Right lobe of liver (tissue), 4 donors: Measurements from ENCODE around the gene ETFDH.
A peak's percentile ranks its signal among the peaks of the same experiment; 100 is the strongest.

Experiments
- POLR2A ChIP-seq: fragments of 450-650 bp; IDR thresholded peaks from one replicate; pipeline ENCODE4 v1.6.1; 2017; ENCODE audit warnings: antibody characterized with exemption, mild to moderate bottlenecking
- TF ChIP-seq, protein P1 (sequence below), 4 donors: fragments of 200-600 bp in 3 of 4; fragments of 450-650 bp in 1 of 4; IDR thresholded peaks; one replicate each; pipeline versions ENCODE4 v1.5.1 to v1.8.0; 2016 to 2022; ENCODE audit warnings: antibody characterized with exemption in 4 of 4, mild to moderate bottlenecking in 2 of 4
- donor health status: DM: no; HTN: no; CAD: no.
- donor health status: DM: no; HTN: no; CAD: no.
- donor health status: DM: no; HTN: yes; CAD: no.

DNA sequence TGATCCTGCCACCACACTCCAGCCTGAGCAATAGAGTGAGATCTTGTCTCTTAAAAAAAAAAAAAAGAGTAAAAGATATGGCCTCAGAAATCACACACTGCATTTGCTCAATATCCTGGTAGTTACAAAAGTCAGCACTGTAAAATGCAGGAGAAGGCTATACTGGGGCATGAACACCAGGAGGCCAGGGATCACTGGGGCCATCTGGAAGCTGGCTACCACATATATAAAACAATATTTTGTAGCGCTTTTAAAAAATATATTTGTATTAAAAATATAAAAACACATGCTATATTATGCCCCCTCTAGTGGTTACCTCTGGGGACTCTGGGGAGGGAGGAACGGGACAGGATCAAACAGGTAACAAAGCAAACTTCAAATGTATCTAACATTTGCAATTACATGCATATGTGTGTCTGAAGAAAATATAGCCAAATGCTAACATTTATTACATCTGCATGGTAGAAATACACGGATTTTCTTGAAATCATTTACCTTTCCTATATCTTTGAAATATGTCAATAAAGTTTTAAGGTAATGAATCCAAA, 4.4 kb upstream of the ETFDH start:
- TF ChIP-seq, protein P1, sequence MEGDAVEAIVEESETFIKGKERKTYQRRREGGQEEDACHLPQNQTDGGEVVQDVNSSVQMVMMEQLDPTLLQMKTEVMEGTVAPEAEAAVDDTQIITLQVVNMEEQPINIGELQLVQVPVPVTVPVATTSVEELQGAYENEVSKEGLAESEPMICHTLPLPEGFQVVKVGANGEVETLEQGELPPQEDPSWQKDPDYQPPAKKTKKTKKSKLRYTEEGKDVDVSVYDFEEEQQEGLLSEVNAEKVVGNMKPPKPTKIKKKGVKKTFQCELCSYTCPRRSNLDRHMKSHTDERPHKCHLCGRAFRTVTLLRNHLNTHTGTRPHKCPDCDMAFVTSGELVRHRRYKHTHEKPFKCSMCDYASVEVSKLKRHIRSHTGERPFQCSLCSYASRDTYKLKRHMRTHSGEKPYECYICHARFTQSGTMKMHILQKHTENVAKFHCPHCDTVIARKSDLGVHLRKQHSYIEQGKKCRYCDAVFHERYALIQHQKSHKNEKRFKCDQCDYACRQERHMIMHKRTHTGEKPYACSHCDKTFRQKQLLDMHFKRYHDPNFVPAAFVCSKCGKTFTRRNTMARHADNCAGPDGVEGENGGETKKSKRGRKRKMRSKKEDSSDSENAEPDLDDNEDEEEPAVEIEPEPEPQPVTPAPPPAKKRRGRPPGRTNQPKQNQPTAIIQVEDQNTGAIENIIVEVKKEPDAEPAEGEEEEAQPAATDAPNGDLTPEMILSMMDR (IDR thresholded peaks at IDR 0.05): peak in 3 of 4 donors; percentile 42 to 48 (median 46)
- no peak for TF ChIP-seq POLR2A
